ENCODE measurements around the gene FOXP4.

Gene FOXP4

GRCh38 chr6:41545703-41546474 lies at the start of gene FOXP4:
Gene FOXP4 (plus strand): TSS chr6:41546381. CDS start chr6:41565761, 19,380 bp downstream.
- peak; percentile 72 to 74 for DNase-seq (ENCODE audit: low read depth in 2 of 2)

GRCh38 chr6:41497573-41497972 lies 48.6 kb upstream of the FOXP4 start:
- DNase-seq (ENCODE audit: low read depth in 2 of 2) = no peak

- DNase-seq (ENCODE audit: low read depth in 2 of 2) = no peak
These were observed 48.2 kb upstream of the FOXP4 start for GRCh38 chr6:41497994-41498393.

GRCh38 chr6:41498968-41499599 lies 47.1 kb upstream of the FOXP4 start:
- no peak for DNase-seq (ENCODE audit: low read depth in 2 of 2)

GRCh38 chr6:41500561-41500960 lies 45.6 kb upstream of the FOXP4 start:
- DNase-seq (ENCODE audit: low read depth in 2 of 2) = no peak

GRCh38 chr6:41502566-41502916 lies 43.6 kb upstream of the FOXP4 start:
- no peak for DNase-seq (ENCODE audit: low read depth in 2 of 2)

- DNase-seq (ENCODE audit: low read depth in 2 of 2) = no peak
These were observed 43.1 kb upstream of the FOXP4 start for GRCh38 chr6:41502917-41503671.

- peak in 1 of 2 donors; percentile 14 for DNase-seq (ENCODE audit: low read depth in 2 of 2)
These were observed 42.2 kb upstream of the FOXP4 start for GRCh38 chr6:41503827-41504465.

GRCh38 chr6:41504466-41505121 lies 41.6 kb upstream of the FOXP4 start:
- no peak for DNase-seq (ENCODE audit: low read depth in 2 of 2)

- no peak for DNase-seq (ENCODE audit: low read depth in 2 of 2)
These were observed 40.8 kb upstream of the FOXP4 start for GRCh38 chr6:41505122-41506049.

- DNase-seq (ENCODE audit: low read depth in 2 of 2) = no peak
These were observed 37.7 kb upstream of the FOXP4 start for GRCh38 chr6:41508479-41508878.

- no peak for DNase-seq (ENCODE audit: low read depth in 2 of 2)
These were observed 36.6 kb upstream of the FOXP4 start for GRCh38 chr6:41509580-41509979.

- no peak for DNase-seq (ENCODE audit: low read depth in 2 of 2)
These were observed 34.6 kb upstream of the FOXP4 start for GRCh38 chr6:41511443-41512060.

- DNase-seq (ENCODE audit: low read depth in 2 of 2) = no peak
These were observed 34.0 kb upstream of the FOXP4 start for GRCh38 chr6:41512146-41512701.

GRCh38 chr6:41515995-41516394 lies 30.2 kb upstream of the FOXP4 start:
- DNase-seq (ENCODE audit: low read depth in 2 of 2) = no peak

GRCh38 chr6:41518118-41518517 lies 28.1 kb upstream of the FOXP4 start:
- DNase-seq (ENCODE audit: low read depth in 2 of 2) = no peak

GRCh38 chr6:41519305-41519744 lies 26.9 kb upstream of the FOXP4 start:
- no peak for DNase-seq (ENCODE audit: low read depth in 2 of 2)

GRCh38 chr6:41519745-41520699 lies 26.2 kb upstream of the FOXP4 start:
- no peak for DNase-seq (ENCODE audit: low read depth in 2 of 2)

All from stimulated activated CD8-positive, alpha-beta memory T cell treated with anti-CD3 and anti-CD28 coated beads, Interleukin-15, amount 100 ng/mL, for 48 hours (primary cell).